Choroid plexus epithelial cell (primary cell): ENCODE data around the gene MYO5C.

ENCODE experiments used
- DNase-seq: peaks from one replicate; pipeline ENCODE4 v3.0.0-alpha.2; 2010; ENCODE audit warnings: low read depth
- H3K4me3 ChIP-seq: 2 replicates; pipeline ENCODE4 v1.5.1; 2011; ENCODE audit warnings: low read depth, mild to moderate bottlenecking, control low read depth, low read length, moderate library complexity
- TF ChIP-seq, protein P1 (sequence below): conservative IDR thresholded peaks from 2 replicates; pipeline ENCODE4 v1.5.1; 2011; ENCODE audit warnings: low read depth, mild to moderate bottlenecking, control low read depth, inconsistent platforms, low read length, moderate library complexity

The MYO5C gene

DNA sequence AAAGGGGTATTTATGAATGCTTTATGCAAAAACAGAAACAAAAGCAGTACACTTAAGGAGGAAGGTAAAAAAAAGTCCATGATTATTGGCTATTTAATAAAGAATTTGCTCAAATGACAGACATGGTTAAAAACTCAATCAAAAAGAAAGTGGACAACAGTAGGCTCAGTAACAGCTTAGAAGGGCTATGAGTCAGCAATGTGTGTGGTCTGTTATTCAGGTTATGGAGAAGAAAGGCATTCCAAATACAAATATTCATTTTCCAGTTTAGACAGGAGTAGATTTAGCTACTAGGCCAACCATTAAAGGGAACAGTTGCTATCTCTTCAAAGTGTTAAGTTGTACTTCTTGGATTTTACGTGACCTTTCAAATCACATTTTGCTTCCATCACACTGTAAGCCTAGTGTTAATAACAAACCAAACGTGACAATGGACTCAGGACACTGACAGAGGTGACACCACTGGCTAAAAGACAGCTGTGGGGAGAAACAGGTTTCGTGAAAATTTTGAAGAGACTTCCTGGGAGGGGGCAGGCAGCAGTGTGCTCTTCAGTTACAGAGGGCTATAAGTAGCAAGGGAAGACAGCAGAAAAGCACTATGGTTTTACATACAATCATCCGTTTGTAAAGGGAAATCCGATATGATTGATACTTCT, 41.7 kb upstream of the MYO5C start:
- H3K4me3 ChIP-seq = no peak overlapping the region
- DNase-seq = peak; percentile 79
- TF ChIP-seq, protein P1, sequence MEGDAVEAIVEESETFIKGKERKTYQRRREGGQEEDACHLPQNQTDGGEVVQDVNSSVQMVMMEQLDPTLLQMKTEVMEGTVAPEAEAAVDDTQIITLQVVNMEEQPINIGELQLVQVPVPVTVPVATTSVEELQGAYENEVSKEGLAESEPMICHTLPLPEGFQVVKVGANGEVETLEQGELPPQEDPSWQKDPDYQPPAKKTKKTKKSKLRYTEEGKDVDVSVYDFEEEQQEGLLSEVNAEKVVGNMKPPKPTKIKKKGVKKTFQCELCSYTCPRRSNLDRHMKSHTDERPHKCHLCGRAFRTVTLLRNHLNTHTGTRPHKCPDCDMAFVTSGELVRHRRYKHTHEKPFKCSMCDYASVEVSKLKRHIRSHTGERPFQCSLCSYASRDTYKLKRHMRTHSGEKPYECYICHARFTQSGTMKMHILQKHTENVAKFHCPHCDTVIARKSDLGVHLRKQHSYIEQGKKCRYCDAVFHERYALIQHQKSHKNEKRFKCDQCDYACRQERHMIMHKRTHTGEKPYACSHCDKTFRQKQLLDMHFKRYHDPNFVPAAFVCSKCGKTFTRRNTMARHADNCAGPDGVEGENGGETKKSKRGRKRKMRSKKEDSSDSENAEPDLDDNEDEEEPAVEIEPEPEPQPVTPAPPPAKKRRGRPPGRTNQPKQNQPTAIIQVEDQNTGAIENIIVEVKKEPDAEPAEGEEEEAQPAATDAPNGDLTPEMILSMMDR = no peak

DNA sequence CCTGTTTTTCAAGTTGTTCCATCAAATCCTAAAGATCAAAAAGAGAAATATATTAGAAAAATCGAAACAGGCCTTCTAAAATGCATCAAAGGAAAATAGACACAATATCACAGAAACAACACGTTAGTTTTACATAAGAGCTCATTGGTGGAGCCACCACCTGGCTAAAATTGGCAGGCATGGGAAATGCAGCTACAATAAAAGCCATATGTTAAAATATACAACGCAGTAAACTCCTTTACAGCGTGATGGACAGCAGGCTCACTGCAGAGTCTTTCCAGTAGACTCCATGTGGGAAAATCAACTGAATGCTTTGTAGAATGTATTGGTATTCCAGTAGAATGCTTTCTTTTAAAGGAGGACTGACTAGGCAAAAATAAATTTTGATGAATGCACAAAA, 40.9 kb upstream of the MYO5C start:
- DNase-seq = no peak

DNA sequence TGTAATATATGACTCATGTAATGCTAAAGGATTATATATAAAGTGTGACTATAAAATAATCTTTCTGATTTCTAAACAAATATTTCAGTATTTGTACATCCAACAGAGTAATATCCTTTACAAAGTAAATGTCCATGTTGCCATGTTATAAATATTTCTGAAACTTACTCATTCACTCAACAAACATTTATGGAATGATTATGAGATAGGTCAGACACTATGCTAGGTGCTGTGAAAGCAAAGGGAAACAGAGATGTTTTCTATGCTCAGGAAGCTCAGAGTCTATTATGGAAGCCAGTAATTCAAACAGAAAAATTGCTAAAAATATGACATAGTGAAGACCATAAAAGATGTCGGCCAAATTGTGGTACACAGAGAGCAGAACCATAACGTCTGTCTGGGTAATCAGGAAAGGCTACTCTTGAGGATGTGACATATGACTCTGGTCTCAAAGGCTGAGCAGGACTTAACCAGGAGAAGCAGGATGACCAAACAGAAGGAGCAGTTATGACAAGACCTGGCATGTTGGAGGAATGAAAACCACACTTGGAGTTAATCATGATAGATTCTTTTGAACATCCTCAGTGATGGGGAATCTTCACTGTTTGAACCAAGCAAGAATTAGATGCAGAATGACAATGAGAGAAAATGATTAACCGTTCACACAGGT, 39.0 kb upstream of the MYO5C start:
- no peak overlapping the region for H3K4me3 ChIP-seq
- DNase-seq = peak; percentile 34
- TF ChIP-seq, protein P1 = no peak

More for the DNA sequence above, 40.9 kb upstream of the MYO5C start:
- no peak overlapping the region for H3K4me3 ChIP-seq
- TF ChIP-seq, protein P1 = peak; percentile 11

DNA sequence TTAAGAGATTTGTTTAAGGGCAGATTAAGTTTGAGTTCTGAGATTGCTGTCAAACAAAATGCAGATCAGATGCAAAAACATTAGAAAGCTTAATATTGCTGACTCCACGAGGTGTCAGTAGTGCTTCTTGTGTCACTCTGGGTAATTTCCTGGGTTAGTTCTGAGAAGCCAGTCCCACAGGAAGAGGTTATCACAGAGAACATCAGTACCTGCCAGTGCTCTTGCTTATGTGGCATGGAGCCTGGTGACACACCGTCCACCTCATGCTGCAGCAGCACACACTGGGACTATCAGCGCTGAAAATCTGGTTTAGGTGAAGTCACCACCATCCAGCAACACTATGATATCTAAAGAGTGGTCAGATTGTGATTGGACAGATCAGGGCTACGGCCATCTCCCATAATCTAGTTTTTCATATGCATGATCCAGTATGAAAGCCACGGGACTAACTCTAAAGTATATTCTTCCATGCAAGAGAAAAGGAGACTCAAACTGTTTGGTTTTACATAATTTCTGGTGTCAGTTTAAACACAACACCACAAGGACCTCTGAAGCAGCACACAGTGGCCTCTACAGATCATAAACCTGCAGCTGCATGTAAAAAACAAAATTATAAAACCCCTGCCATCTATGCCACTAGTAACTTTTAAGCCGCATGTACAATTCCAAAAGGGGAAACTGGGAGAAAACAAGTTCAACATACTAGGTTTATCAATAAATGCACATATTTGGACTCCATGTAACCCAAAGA, 36.1 kb upstream of the MYO5C start:
- DNase-seq = peak; percentile 80
- H3K4me3 ChIP-seq = no peak overlapping the region
- TF ChIP-seq, protein P1 = peak; percentile 65

DNA sequence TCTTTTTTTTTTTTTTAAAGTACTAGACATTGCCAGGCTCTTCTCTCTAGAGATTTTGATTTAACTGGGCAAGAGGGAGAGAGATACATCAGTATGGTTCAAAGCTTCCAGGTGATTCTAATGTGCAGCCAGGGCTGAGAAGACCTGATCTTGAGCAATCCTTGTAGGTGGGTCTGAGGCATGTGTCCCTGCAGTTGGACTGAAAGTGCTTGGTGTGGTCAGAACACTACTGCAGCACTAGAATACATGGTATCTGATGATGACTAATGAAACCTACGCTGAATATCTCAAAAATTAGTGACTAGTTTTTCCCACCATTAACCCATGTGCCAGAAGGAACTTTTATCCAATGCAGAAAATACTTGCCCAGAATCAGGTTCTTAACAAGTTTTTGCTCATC, 34.4 kb upstream of the MYO5C start:
- TF ChIP-seq, protein P1 = no peak
- DNase-seq = no peak
- H3K4me3 ChIP-seq = no peak overlapping the region

DNA sequence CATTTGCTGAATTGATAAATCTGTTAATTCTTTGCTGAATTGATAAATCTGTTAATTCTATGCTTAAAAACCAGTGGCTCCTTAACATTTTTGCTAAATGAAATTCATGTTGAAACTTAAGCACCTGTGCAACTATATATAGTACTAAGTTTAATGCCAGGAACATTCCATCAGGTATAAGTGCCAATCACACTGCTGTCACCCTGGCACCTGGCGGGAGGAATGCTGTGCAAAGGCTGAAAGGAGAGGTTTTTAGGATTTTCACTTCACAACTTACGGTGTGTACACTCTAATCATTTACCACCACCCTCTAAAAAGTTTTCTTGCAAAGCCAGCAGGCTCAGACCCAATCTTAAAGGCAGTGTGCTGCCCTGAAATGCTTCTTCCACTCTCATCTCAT, 33.5 kb upstream of the MYO5C start:
- H3K4me3 ChIP-seq = no peak overlapping the region

More for the DNA sequence above, 33.5 kb upstream of the MYO5C start:
- TF ChIP-seq, protein P1 = no peak
- no peak for DNase-seq
